SKM-1 treated with dmso at 0.1 percent for 144 hours (cell line): Measurements from ENCODE around the gene EMD.
"Not testable (repeated sequence)": the region's sequence is repeated elsewhere in the genome, so short reads cannot be mapped to it uniquely, and the experiment has no call there.

Experiments used
- DNase-seq: peaks from one replicate; lab custom pipeline; 2025; ENCODE audit not compliant: unreplicated experiment; lab: John Stamatoyannopoulos, UW

Gene EMD

GRCh38 chrX:154371017-154371788 lies 7.9 kb upstream of the EMD start:
- peak; percentile 83 for DNase-seq

DNA sequence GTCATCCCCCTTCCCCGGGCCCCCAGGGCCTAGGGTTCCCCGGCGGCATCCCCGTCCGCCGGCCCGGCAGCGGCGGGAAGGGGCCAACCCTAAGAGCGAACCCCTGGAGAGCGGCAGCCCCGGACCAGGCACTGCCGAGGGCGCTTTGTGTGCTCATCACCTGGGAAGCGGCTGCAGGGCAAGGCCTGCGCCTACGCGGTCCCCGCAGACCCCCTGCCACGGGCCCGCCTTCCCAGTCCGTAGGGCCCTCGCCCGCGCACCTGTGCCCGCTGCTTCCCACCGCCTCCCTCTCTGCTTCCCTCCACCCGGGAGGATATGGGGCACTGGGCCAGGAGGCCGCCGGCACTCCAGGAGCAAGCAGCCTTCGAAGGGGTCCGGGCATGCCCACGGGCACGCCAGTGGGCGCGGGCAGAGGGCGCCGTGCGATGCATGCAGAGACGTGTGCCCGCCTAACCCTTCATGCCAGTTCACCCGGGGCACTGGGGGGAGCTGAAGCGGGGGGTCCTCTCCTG lies 7.2 kb upstream of the EMD start:
- DNase-seq: no peak

- DNase-seq: no peak
Measured at GRCh38 chrX:154372612-154373022, 6.5 kb upstream of the EMD start.

DNA sequence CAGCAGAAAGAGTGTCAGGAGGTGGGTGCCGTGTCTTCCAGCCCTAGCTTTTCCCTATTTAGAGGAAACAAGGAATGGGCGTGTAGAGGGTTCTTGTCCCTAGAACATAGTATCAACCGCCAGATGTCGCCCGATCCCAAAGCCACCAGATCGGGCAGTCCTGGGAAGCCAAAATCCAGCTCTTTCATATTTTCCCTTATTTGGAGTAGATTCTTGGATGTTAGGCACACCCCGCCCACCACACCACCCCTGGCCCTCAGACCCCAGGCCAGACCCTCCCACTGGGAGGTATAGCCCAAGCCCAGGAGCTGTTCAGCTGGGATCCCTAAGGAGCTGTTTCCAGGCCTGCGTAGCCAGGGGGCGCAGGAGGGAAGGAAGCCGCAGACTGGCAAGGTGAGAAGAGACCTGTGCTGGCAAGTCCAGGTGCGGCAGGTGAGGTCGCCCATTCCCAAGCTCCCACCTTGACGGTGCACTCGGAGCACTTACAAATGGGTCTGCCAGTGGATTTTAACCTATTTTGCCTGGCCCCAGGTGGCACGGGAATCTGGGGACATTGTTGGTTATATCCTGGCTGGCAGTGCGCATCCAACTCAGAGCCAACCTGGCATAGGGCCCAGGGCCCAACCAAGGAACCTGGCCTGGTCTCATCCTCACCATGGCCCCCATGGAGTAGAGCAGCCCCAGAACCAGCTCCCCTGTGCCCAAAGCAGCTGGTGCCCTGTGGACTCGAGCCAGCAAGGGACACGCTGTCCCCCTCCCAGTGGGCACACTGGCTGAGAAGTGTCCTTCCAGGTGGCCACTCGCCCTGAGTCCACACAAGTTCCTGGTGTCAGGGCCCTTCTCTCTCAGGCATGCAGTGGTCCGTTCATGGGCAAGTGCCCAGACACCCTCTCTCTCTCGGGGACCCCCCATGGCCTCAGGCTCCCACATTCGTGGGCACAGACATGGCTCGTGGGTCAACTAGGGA lies 5.5 kb upstream of the EMD start:
- peak; percentile 2 for DNase-seq

GRCh38 chrX:154374313-154375155 lies 4.6 kb upstream of the EMD start, which contains the start of gene FLNA:
FLNA (minus strand) TSS chrX:154374634; CDS start chrX:154371245, 3,389 bp downstream.
- DNase-seq: peak; percentile 3

- DNase-seq: no peak
Measured at GRCh38 chrX:154375156-154375504, 4.0 kb upstream of the EMD start.

DNA sequence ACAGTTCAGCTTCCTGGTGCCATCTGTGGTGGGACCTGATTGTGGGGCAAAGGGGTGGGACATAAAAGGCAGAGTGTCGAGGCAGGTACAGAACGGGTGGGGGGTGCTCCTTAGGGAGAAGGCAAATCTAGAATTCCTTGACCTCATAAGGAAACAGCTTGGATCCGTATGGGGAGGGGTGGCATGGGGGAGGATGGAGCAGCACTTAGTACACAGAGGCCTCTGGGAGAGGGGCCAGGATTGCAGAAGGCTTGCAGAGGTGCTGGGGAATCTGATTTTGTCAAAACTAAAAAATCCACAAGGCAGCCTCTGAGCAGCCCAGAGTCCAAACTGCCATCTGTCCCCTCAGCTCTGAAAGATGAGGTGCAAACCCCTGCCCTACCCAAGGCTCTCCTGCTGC lies 2.3 kb upstream of the EMD start:
- no peak for DNase-seq

GRCh38 chrX:154378059-154378798 lies 866 bp upstream of the EMD start:
- DNase-seq: no peak

- DNase-seq: no peak
Measured at GRCh38 chrX:154379569-154379951, 465 bp downstream of the EMD start.

GRCh38 chrX:154380153-154380552 lies 1.1 kb downstream of the EMD start:
- no peak for DNase-seq

- DNase-seq: no peak
Measured at GRCh38 chrX:154380787-154381186, 1.7 kb downstream of the EMD start.

DNA sequence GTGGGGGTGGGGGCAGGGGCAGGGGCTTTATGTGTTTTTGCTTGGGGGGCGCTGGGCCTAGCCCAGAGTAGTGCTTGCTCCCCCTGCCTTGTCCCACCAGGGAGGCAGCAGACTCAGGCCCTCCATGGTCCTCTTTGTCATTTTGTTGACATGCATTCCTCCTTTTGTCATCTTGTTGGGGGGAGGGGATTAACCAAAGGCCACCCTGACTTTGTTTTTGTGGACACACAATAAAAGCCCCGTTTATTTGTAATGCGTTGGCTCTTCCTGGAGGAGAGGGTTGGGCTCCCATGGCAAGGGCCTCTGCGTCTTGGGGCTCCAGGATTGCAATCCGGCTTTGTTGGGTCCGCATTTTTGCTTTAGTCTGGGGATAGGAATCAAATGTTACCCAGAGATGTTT lies 2.2 kb downstream of the EMD start:
- DNase-seq: no peak

DNA sequence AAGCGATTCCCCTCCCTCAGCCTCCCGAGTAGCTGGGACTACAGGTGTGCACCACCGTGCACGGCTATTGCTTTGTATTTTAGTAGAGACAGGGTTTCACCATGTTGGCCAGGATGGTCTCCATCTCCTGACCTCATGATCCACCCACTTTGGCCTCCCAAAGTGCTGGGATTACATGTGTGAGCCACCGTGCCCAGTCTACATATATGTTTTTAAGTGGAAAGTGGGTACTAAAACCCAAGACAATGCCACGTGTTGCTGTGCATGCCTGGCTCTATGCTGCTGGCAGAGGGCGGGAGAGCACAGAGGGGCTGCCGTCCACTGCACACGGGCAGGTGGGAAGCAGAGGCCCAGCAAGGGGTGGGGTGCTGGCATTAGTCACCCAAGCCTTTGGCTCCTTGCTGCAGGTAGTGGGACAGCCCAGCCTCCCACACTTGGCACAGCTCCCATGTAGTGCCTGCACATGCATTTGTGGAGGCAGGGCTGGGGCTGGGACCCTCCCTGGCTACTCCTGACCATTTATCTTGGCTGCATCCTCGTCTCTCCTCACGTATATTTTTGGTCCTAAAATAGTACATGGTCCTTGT lies 3.5 kb downstream of the EMD start:
- DNase-seq: no peak

GRCh38 chrX:154383359-154384283 lies 4.5 kb downstream of the EMD start:
- DNase-seq: no peak

DNA sequence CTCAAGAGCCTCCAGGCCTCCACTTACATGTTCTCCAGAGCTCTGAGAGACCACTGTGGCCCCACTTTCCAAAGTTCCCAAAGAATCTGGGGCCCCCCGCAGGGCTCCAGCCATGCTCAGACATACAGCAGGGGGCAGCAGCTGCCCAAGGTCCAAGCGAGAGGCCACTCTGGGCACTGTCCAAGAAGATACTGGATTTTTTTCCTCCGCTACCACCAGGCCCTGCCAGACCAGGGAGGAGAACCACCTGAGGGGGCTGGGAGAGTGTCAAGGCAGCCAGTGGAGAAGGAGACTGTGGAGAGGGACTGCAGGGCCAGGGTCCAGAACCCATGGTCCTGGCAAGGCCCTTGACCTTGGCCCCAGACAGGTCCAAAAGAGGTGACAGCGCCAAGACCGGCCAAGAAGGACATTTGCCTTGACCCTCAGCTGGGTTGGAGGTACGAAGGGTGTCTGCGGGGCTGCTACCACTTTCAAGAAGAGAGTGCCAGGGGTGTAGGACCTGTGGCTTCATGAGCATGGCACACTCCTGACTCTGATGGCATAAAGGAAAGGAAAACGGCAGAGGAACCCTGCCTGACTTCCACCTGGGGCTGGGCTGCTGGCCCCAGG lies 5.3 kb downstream of the EMD start:
- no peak for DNase-seq

- DNase-seq: not testable (repeated sequence)
Measured at GRCh38 chrX:154388094-154388493, 9.0 kb downstream of the EMD start.

GRCh38 chrX:154388649-154389048 lies 9.6 kb downstream of the EMD start:
- not testable (repeated sequence) for DNase-seq
